ENCODE results near the gene SLIT3.

The SLIT3 gene

DNA sequence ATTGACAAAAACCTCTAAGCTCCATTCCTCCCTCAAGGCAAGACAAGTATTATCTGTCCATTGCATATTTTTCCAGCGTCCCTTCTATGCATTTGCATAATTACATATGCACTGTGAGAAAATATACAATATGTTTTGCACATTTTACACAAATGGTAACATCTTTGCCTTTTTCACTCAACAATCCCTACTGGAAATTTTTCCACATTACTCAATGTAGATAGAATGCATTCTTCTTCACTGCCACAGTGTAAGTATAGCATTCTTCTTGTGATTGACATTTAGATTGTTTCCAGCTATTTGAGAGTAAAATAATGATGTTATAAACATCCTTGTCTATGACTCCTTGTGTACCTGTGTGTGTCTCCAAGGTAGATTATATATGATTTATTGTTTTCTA lies 205.0 kb downstream of the SLIT3 start:
- no peak for TF ChIP-seq EZH2phosphoT487 (IDR thresholded peaks at IDR 0.05; ENCODE audit: low read depth)
- TF ChIP-seq, protein P1, sequence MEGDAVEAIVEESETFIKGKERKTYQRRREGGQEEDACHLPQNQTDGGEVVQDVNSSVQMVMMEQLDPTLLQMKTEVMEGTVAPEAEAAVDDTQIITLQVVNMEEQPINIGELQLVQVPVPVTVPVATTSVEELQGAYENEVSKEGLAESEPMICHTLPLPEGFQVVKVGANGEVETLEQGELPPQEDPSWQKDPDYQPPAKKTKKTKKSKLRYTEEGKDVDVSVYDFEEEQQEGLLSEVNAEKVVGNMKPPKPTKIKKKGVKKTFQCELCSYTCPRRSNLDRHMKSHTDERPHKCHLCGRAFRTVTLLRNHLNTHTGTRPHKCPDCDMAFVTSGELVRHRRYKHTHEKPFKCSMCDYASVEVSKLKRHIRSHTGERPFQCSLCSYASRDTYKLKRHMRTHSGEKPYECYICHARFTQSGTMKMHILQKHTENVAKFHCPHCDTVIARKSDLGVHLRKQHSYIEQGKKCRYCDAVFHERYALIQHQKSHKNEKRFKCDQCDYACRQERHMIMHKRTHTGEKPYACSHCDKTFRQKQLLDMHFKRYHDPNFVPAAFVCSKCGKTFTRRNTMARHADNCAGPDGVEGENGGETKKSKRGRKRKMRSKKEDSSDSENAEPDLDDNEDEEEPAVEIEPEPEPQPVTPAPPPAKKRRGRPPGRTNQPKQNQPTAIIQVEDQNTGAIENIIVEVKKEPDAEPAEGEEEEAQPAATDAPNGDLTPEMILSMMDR (IDR thresholded peaks at IDR 0.05; ENCODE audit: low read depth, low read length), result no peak
- H4K20me1 ChIP-seq (ENCODE audit: insufficient read depth, low read length), result no peaks in the 10 kb centered on the region

DNA sequence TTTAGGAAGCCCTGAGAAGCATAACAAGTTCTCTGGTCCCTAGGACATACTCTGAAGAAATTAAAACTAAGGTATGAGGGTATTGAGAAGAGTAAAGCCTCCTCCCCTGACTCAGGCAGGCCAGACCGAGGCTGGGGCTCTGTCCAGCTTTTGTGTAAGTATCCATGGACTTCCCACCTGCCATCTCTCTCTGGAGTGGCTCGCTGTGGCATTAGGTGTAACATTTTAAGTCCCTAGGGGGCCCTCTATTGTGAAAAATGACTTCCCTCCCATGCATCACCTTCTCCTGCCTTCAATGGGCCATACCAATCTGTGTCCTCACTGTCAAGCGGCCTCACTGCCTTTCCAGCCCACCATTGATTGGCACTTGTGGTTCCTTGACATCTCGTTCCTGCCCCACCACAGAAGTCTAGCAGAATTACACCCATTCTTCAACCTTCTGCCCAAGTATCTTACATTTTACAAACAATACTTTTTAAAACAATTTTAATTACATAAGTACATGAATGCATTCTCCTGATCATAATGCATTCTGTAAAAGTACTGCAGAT lies 205.5 kb downstream of the SLIT3 start:
- no peaks in the 10 kb centered on the region for H4K20me1 ChIP-seq (ENCODE audit: insufficient read depth, low read length)
- H3K36me3 ChIP-seq (replicated peaks; ENCODE audit: low read depth, low read length), result no peaks in the 10 kb centered on the region
- no peak overlapping the region for H3K9ac ChIP-seq (ENCODE audit: low read length)
- no peak overlapping the region for H2AFZ ChIP-seq (ENCODE audit: low read depth, low read length)
- H3K9me3 ChIP-seq (ENCODE audit: insufficient read depth, low read length), result no peaks in the 10 kb centered on the region
- no peaks in the 10 kb centered on the region for H3K79me2 ChIP-seq (ENCODE audit: low read length)
- no peak overlapping the region for H3K27ac ChIP-seq (ENCODE audit: low read length)
- no peak for TF ChIP-seq EZH2phosphoT487 (IDR thresholded peaks at IDR 0.05; ENCODE audit: low read depth)
- TF ChIP-seq, protein P1 (IDR thresholded peaks at IDR 0.05; ENCODE audit: low read depth, low read length), result no peak
- no peak overlapping the region for H3K4me3 ChIP-seq (ENCODE audit: low read length)
- H3K27me3 ChIP-seq (ENCODE audit: low read depth, low read length), result peaks cover 39% of the 10 kb centered on the region
- H3K4me1 ChIP-seq (ENCODE audit: low read length), result no peaks in the 10 kb centered on the region
- no peak overlapping the region for H3K4me2 ChIP-seq (ENCODE audit: low read length)

More for the DNA sequence above, 205.0 kb downstream of the SLIT3 start:
- H3K9me3 ChIP-seq (ENCODE audit: insufficient read depth, low read length), result no peaks in the 10 kb centered on the region
- no peaks in the 10 kb centered on the region for H3K79me2 ChIP-seq (ENCODE audit: low read length)
- H3K4me2 ChIP-seq (ENCODE audit: low read length), result no peak overlapping the region
- H3K4me3 ChIP-seq (ENCODE audit: low read length), result no peak overlapping the region
- H3K36me3 ChIP-seq (replicated peaks; ENCODE audit: low read depth, low read length), result no peaks in the 10 kb centered on the region
- no peaks in the 10 kb centered on the region for H3K4me1 ChIP-seq (ENCODE audit: low read length)
- no peak overlapping the region for H3K27ac ChIP-seq (ENCODE audit: low read length)
- H3K9ac ChIP-seq (ENCODE audit: low read length), result no peak overlapping the region
- no peak overlapping the region for H2AFZ ChIP-seq (ENCODE audit: low read depth, low read length)
- peaks cover 43% of the 10 kb centered on the region for H3K27me3 ChIP-seq (ENCODE audit: low read depth, low read length)

DNA sequence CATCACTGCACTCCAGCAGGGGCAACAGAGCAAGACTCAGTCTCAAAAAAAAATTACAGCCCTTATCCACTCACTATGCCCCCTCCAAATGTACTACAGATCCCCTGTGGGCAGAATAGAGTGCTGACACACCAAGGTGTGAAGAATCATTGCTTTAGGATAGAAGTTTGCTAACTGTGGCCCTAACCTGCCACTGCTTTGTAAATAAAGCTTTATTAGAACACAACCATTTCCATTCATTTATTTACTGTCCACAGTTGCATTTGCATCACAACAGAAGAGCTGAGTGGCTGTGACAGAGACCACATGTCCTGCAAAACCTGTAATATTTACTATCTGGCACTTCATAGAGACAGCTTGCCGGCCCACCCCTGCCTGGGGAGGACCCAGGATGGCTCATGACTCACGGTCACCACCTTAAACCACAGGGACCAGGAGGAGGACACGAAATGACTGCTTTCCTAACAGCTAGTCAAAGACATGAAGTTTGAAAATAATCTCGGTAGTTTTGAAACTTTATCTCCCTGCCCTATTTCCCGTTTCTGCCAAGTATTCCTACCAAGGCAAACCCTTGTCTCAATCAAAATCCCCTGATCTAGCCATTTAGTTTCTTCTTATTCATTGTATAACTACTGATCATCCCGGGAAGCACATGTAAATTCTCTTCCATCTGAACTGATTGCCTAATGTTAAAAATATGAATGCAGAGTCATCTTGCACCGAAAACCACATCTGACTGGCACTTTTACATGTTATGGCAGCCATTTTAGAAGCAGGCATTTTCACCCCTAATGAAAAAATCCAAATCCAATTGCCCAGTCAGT lies 206.1 kb downstream of the SLIT3 start:
- Histone ChIP-seq H3K27ac (ENCODE audit: low read length) (no peak overlapping the region), H3K4me3 (ENCODE audit: low read length) (no peak overlapping the region), H3K9me3 (ENCODE audit: insufficient read depth, low read length) (no peaks in the 10 kb centered on the region), H3K27me3 (ENCODE audit: low read depth, low read length) (peaks cover 33% of the 10 kb centered on the region), H3K79me2 (ENCODE audit: low read length) (no peaks in the 10 kb centered on the region), H2AFZ (ENCODE audit: low read depth, low read length) (no peak overlapping the region), H3K4me2 (ENCODE audit: low read length) (no peak overlapping the region), H3K9ac (ENCODE audit: low read length) (no peak overlapping the region), H3K36me3 (replicated peaks; ENCODE audit: low read depth, low read length) (no peaks in the 10 kb centered on the region), H4K20me1 (ENCODE audit: insufficient read depth, low read length) (no peaks in the 10 kb centered on the region), H3K4me1 (ENCODE audit: low read length) (no peaks in the 10 kb centered on the region)
- TF ChIP-seq, protein P1 (IDR thresholded peaks at IDR 0.05; ENCODE audit: low read depth, low read length), result no peak
- TF ChIP-seq EZH2phosphoT487 (IDR thresholded peaks at IDR 0.05; ENCODE audit: low read depth), result no peak

DNA sequence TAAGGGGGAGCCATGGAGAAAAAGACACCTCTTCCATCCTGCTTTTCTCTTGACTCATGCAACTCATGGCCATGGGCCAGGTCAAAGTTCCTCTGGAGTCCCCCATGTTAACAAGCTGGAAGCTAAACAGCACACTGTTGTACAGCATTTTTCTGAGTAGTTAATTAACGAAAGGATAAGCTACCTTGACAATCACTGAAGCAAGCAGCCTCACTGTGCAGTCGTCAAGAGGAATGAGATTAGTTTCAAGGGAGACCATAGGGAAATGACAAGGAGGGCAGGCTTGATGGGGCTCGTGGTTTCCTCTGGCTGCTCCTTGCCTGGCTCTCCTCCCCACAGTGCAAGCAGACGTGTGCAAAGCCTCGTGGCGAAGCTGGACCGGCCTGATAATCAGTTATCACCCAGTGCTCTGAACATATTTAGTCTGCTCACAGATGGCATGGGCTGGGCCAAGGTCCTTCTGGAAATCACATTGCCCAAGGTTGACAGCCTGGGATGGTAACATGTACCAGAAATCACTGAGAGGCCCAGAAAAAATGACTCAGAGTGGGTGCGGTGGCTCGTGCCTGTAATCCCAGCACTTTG lies 209.5 kb downstream of the SLIT3 start:
- H3K27ac ChIP-seq (ENCODE audit: low read length), result no peak overlapping the region
- no peaks in the 10 kb centered on the region for H3K36me3 ChIP-seq (replicated peaks; ENCODE audit: low read depth, low read length)
- no peak overlapping the region for H2AFZ ChIP-seq (ENCODE audit: low read depth, low read length)
- no peaks in the 10 kb centered on the region for H3K4me1 ChIP-seq (ENCODE audit: low read length)
- no peak overlapping the region for H3K4me3 ChIP-seq (ENCODE audit: low read length)
- no peaks in the 10 kb centered on the region for H4K20me1 ChIP-seq (ENCODE audit: insufficient read depth, low read length)
- no peak overlapping the region for H3K4me2 ChIP-seq (ENCODE audit: low read length)
- no peaks in the 10 kb centered on the region for H3K79me2 ChIP-seq (ENCODE audit: low read length)
- H3K9ac ChIP-seq (ENCODE audit: low read length), result no peak overlapping the region
- peaks cover 11% of the 10 kb centered on the region for H3K27me3 ChIP-seq (ENCODE audit: low read depth, low read length)
- TF ChIP-seq, protein P1 (IDR thresholded peaks at IDR 0.05; ENCODE audit: low read depth, low read length), result no peak
- no peak for TF ChIP-seq EZH2phosphoT487 (IDR thresholded peaks at IDR 0.05; ENCODE audit: low read depth)
- no peaks in the 10 kb centered on the region for H3K9me3 ChIP-seq (ENCODE audit: insufficient read depth, low read length)
